Mesenchymal stem cell (in vitro differentiated cells and primary cell): ENCODE measurements around the gene MEIS2.

Experiments
- DNase-seq: peaks from one replicate; pipeline ENCODE4 v3.0.0-alpha.2; 2013
- H2AFZ ChIP-seq: one replicate; pipeline ENCODE4 v1.6.1; 2013; ENCODE audit warnings: low read depth, mild to moderate bottlenecking, control low read depth, inconsistent platforms, low read length, moderate library complexity
- H2AK5ac ChIP-seq: 2 replicates; pipeline ENCODE4 v1.6.1; 2013; ENCODE audit warnings: low read length, moderate library complexity, mild to moderate bottlenecking, inconsistent platforms; ENCODE audit not compliant: severe bottlenecking
- H2BK120ac ChIP-seq: one replicate; pipeline ENCODE4 v1.6.1; 2013; ENCODE audit warnings: low read depth, mild to moderate bottlenecking, inconsistent platforms, low read length, moderate library complexity
- H2BK12ac ChIP-seq, 2 experiments: one replicate each; pipeline ENCODE4 v1.6.1; 2013; ENCODE audit warnings: inconsistent platforms in 2 of 2, low read length in 2 of 2, mild to moderate bottlenecking in 2 of 2, moderate library complexity in 2 of 2, control low read depth in 1 of 2
- H2BK15ac ChIP-seq: one replicate; pipeline ENCODE4 v1.6.1; 2013; ENCODE audit warnings: mild to moderate bottlenecking, low read depth, inconsistent platforms; ENCODE audit not compliant: poor library complexity, severe bottlenecking
- H2BK5ac ChIP-seq: 2 replicates; pipeline ENCODE4 v1.6.1; 2013; ENCODE audit warnings: low read depth, mild to moderate bottlenecking, low read length, control low read depth, inconsistent platforms; ENCODE audit not compliant: poor library complexity, severe bottlenecking
- H3K14ac ChIP-seq, 2 experiments: one replicate each; pipeline ENCODE4 v1.6.1; 2013; ENCODE audit warnings: inconsistent platforms in 2 of 2, low read length in 2 of 2, control low read depth in 1 of 2, mild to moderate bottlenecking in 1 of 2, moderate library complexity in 1 of 2
- H3K18ac ChIP-seq, 2 experiments: one replicate each; pipeline ENCODE4 v1.6.1; 2013; ENCODE audit warnings: inconsistent platforms in 2 of 2, low read length in 2 of 2, control low read depth in 1 of 2, low read depth in 1 of 2, mild to moderate bottlenecking in 1 of 2
- H3K23ac ChIP-seq, 2 experiments: one replicate each; pipeline ENCODE4 v1.6.1; 2013; ENCODE audit warnings: inconsistent platforms in 2 of 2, low read length in 2 of 2, mild to moderate bottlenecking in 2 of 2, moderate library complexity in 2 of 2, control low read depth in 1 of 2
- H3K27ac ChIP-seq: 2 replicates; pipeline ENCODE4 v1.5.1; 2013; ENCODE audit warnings: mild to moderate bottlenecking, moderate library complexity, low read length, control low read depth, inconsistent platforms; ENCODE audit not compliant: poor library complexity, severe bottlenecking
- H3K27me3 ChIP-seq, 2 experiments: 2 replicates each; pipeline versions ENCODE4 v1.6.1 to v1.7.0; 2013; ENCODE audit warnings: low read length in 2 of 2, mild to moderate bottlenecking in 2 of 2, moderate library complexity in 2 of 2, control low read depth in 1 of 2, inconsistent platforms in 1 of 2; ENCODE audit not compliant: control insufficient read depth in 1 of 2, insufficient read depth in 1 of 2
- H3K36me3 ChIP-seq, 2 experiments: 2 replicates each; pipeline versions ENCODE4 v1.6.1 to v1.7.0; 2013; ENCODE audit warnings: low read length in 2 of 2, control low read depth in 1 of 2, inconsistent platforms in 1 of 2, low read depth in 1 of 2, mild to moderate bottlenecking in 1 of 2; ENCODE audit not compliant: insufficient read depth in 2 of 2, control insufficient read depth in 1 of 2
- H3K4ac ChIP-seq, 2 experiments: one replicate each; pipeline ENCODE4 v1.6.1; 2013; ENCODE audit warnings: inconsistent platforms in 2 of 2, low read length in 2 of 2, mild to moderate bottlenecking in 2 of 2, moderate library complexity in 2 of 2, control low read depth in 1 of 2, low read depth in 1 of 2
- H3K4me1 ChIP-seq: 2 replicates; pipeline ENCODE4 v1.6.1; 2013; ENCODE audit warnings: low read depth, low read length, control low read depth; ENCODE audit not compliant: control insufficient read depth, insufficient read depth
- H3K4me2 ChIP-seq: 2 replicates; pipeline ENCODE4 v1.6.1; 2013; ENCODE audit warnings: low read length, mild to moderate bottlenecking, inconsistent platforms; ENCODE audit not compliant: poor library complexity, severe bottlenecking
- H3K4me3 ChIP-seq, 2 experiments: 2 replicates each; pipeline versions ENCODE4 v1.5.1 to v1.7.0; 2013; ENCODE audit warnings: low read length in 2 of 2, mild to moderate bottlenecking in 2 of 2, control low read depth in 1 of 2, low read depth in 1 of 2; ENCODE audit not compliant: insufficient read depth in 1 of 2
- H3K79me1 ChIP-seq: replicated peaks from 2 replicates; pipeline ENCODE4 v1.6.1; 2013; ENCODE audit warnings: mild to moderate bottlenecking, control low read depth, low read length, inconsistent platforms; ENCODE audit not compliant: poor library complexity, severe bottlenecking
- H3K9ac ChIP-seq: 2 replicates; pipeline ENCODE4 v1.7.0; 2013; ENCODE audit warnings: mild to moderate bottlenecking, low read length, moderate library complexity
- H3K9me3 ChIP-seq: 2 replicates; pipeline ENCODE4 v1.7.0; 2013; ENCODE audit warnings: mild to moderate bottlenecking, low read length; ENCODE audit not compliant: control insufficient read depth
- H4K8ac ChIP-seq: one replicate; pipeline ENCODE4 v1.6.1; 2013; ENCODE audit warnings: inconsistent platforms, mild to moderate bottlenecking, low read length, moderate library complexity
- H4K91ac ChIP-seq: one replicate; pipeline ENCODE4 v1.6.1; 2013; ENCODE audit warnings: mild to moderate bottlenecking, low read length, inconsistent platforms
- WGBS: methylation state at CpG from one replicate; pipeline ENCODE4 v1.1.7; 2013; ENCODE audit warnings: mixed read lengths; 5-methylcytosine and 5-hydroxymethylcytosine counted together

Gene MEIS2

DNA sequence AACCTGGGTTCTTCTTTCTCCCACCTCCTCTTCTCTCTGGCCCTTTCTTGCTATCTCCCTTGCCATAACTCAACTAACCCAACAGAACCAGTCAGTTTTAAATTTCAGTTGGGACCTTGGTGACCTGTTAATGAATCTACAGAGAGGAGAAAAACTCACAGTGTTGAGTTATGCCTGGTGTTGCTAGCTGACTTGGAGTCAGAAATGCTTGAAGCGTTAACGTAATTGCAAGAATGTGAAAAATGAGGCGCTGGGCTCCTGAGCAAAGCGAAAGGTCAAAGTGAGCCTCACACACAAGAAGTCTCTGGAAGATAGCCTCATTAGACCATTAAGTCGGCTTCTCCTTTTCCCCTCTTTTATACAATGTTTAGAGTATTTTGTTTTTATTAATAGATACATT is 18.4 kb downstream of the MEIS2 start:
- Histone ChIP-seq H3K9me3 (no peaks in the 10 kb centered on the region), H2BK12ac (no peak overlapping the region), H3K4me1 (peaks cover 2% of the 10 kb centered on the region), H3K14ac (no peak overlapping the region), H2AFZ (no peak overlapping the region), H3K23ac (no peak overlapping the region), H4K91ac (no peak overlapping the region), H3K79me1 (peaks cover 18% of the 10 kb centered on the region), H3K27me3 (no peaks in the 10 kb centered on the region), H2BK120ac (no peak overlapping the region), H3K36me3 (peaks cover 0 to 65% of the 10 kb centered on the region in 2 experiments), H3K4me2 (no peak overlapping the region), H3K18ac (no peak overlapping the region), H2BK15ac (no peak overlapping the region), H4K8ac (no peak overlapping the region), H3K4me3 (no peak overlapping the region), H2BK5ac (no peak overlapping the region), H3K4ac (no peak overlapping the region), H3K9ac (no peak overlapping the region), H2AK5ac (no peak overlapping the region), H3K27ac (peak overlapping the region; percentile 89)
- 76% methylated on average over 3 of the region's 5 CpGs for WGBS
- DNase-seq: no peak

DNA sequence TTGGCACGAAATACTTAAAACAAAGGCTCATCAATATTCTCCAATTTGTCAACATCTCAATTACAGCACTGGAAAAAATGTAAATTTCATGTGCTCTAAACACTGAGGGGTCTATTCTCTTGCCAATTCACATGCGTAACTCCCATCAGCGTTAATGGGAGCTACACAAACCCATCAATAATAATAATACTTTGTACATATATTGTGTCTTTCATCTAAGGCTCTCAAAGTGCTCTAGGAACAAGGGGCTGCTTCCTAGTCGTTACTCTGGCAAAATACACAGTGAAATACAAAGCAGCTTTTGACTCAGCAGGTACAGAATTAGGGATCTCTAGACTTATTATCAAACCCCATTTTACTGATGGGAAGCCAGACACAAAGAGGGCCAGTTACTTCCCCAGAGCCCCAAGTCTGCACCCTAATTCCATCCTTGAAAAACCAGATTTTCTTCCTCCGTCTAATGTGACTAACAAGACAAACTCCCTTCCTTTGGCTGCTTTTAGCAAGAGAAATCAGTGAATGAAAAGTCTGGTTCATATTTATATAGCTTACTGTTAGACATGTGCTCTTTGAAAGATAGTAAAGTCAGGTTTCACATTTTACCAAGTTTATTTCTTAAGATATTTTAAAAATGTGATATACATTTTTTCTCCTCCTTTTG is 20.0 kb downstream of the MEIS2 start:
- Histone ChIP-seq H3K18ac (no peak overlapping the region), H3K27me3 (no peaks in the 10 kb centered on the region), H2BK120ac (no peak overlapping the region), H2BK5ac (no peak overlapping the region), H4K91ac (no peak overlapping the region), H3K79me1 (peaks cover 23% of the 10 kb centered on the region), H2AK5ac (peak overlapping the region; percentile 39), H2AFZ (no peak overlapping the region), H3K23ac (no peak overlapping the region), H3K4ac (no peak overlapping the region), H2BK12ac (no peak overlapping the region), H3K36me3 (peaks cover 0 to 54% of the 10 kb centered on the region in 2 experiments), H3K4me3 (peak overlapping the region in 1 of 2 experiments; percentile 11), H3K4me1 (peaks cover 2% of the 10 kb centered on the region), H3K9ac (peak overlapping the region; percentile 54), H4K8ac (no peak overlapping the region), H3K14ac (no peak overlapping the region), H2BK15ac (no peak overlapping the region), H3K27ac (no peak overlapping the region), H3K9me3 (no peaks in the 10 kb centered on the region), H3K4me2 (no peak overlapping the region)
- 99% methylated on average over 2 of the region's 5 CpGs for WGBS
- no peak for DNase-seq

GRCh38 chr15:37079726-37080125 is 20.6 kb downstream of the MEIS2 start:
- Histone ChIP-seq H3K27ac (no peak overlapping the region), H4K8ac (no peak overlapping the region), H2BK5ac (no peak overlapping the region), H3K36me3 (peaks cover 0 to 54% of the 10 kb centered on the region in 2 experiments), H3K23ac (no peak overlapping the region), H3K79me1 (peaks cover 22% of the 10 kb centered on the region), H3K9me3 (no peaks in the 10 kb centered on the region), H2BK120ac (no peak overlapping the region), H3K18ac (no peak overlapping the region), H2AK5ac (peak overlapping the region; percentile 88), H3K9ac (peak overlapping the region; percentile 54), H3K27me3 (no peaks in the 10 kb centered on the region), H2AFZ (no peak overlapping the region), H3K4ac (no peak overlapping the region), H3K4me1 (peaks cover 2% of the 10 kb centered on the region), H3K14ac (no peak overlapping the region), H3K4me3 (peak overlapping the region in 1 of 2 experiments; percentile 26), H4K91ac (no peak overlapping the region), H2BK15ac (no peak overlapping the region), H3K4me2 (no peak overlapping the region), H2BK12ac (no peak overlapping the region)
- 95% methylated on average over 6 of the region's 6 CpGs for WGBS
- DNase-seq: no peak

- Histone ChIP-seq H3K14ac (no peak overlapping the region), H2AK5ac (no peak overlapping the region), H2BK12ac (no peak overlapping the region), H2BK120ac (no peak overlapping the region), H4K91ac (no peak overlapping the region), H4K8ac (no peak overlapping the region), H3K79me1 (peaks cover 23% of the 10 kb centered on the region), H3K4ac (no peak overlapping the region), H2BK5ac (no peak overlapping the region), H3K18ac (no peak overlapping the region), H3K9me3 (no peaks in the 10 kb centered on the region), H3K27me3 (no peaks in the 10 kb centered on the region), H2BK15ac (no peak overlapping the region), H3K9ac (peak overlapping the region; percentile 54), H3K27ac (no peak overlapping the region), H2AFZ (no peak overlapping the region), H3K36me3 (peaks cover 0 to 48% of the 10 kb centered on the region in 2 experiments), H3K4me3 (no peak overlapping the region), H3K23ac (no peak overlapping the region), H3K4me2 (no peak overlapping the region), H3K4me1 (peaks cover under 1% of the 10 kb centered on the region)
- no peak for DNase-seq
- no CpG with 5 or more reads among the region's 1 CpG for WGBS
These were observed 21.8 kb downstream of the MEIS2 start for GRCh38 chr15:37078566-37078965.
